GM19328 (cell line): Measurements from ENCODE around the gene CD27.
A peak's percentile ranks its signal among the peaks of the same experiment; 100 is the strongest.
"Not testable (repeated sequence)": the region's sequence is repeated elsewhere in the genome, so short reads cannot be mapped to it uniquely, and the experiment has no call there.

Source experiments
- ATAC-seq: cut with Tn5 transposase; IDR thresholded peaks from one replicate; pipeline ENCODE4 v1.9.1; 2021; ENCODE audit warnings: mild to moderate bottlenecking, moderate library complexity; ENCODE audit not compliant: unreplicated experiment

The CD27 gene

GRCh38 chr12:6444704-6445688, at the start of gene CD27:
Gene CD27, plus strand, starts transcription at chr12:6444955. Its CDS starts 141 bp downstream, at chr12:6445096.
- ATAC-seq: no peak

DNA sequence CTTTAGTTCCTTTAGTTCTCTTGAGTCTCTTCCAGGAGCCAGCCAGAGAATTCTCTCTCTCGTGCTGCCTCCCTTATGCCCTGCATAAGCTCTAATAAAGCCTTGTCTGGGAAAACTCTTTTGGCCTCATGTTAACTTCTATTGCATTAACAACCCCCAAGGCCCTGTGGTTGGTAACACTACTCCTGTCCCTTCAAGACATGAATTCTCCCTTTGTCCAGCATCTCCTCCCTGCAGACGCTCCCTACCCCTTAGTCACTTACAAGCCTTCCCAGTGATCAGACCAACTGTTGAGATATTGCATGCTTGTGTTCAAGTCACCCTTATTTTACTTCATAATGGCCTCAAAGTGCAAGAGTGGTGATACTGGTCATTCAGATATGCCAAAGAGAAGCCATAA, 48.7 kb upstream of the CD27 start:
- ATAC-seq: no peak

- ATAC-seq: no peak
Measured at GRCh38 chr12:6399884-6400644, 44.7 kb upstream of the CD27 start.

- ATAC-seq: no peak
Measured at GRCh38 chr12:6404390-6404789, 40.4 kb upstream of the CD27 start.

GRCh38 chr12:6405963-6406362, 38.8 kb upstream of the CD27 start:
- no peak for ATAC-seq

DNA sequence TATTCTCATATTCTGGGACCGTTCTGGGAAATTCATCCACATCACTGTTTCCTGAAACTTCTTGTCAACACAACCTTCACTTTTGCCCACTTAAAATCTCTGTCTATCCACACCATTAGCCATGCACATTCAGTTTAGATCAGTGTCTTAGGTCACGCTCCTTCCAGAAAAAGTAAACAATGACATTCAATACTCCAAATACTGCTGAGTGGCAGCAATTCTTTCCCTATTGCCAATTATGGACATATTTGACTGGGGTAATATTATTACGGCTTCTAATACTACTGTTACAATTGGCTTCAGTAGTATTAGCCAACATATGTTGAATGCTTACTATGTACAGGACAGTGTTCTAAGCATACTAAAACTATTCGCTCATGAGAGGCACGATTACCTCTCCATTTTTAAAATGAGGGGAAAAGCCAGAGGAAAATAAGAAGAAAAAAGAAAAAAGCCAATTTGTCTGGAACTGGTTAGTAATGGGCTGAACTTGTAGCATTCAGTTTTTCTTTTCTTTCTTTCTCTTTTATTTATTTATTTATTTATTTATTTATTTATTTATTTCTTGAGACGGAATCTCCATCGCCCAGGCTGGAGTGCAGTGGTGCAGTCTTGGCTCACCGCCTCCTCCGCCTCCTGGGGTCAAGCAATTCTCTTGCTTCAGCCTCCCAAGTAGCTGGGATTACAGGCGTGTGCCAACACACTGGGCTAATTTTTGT, 37.4 kb upstream of the CD27 start:
- no peak for ATAC-seq

- no peak for ATAC-seq
Measured at GRCh38 chr12:6416596-6416995, 28.2 kb upstream of the CD27 start.

DNA sequence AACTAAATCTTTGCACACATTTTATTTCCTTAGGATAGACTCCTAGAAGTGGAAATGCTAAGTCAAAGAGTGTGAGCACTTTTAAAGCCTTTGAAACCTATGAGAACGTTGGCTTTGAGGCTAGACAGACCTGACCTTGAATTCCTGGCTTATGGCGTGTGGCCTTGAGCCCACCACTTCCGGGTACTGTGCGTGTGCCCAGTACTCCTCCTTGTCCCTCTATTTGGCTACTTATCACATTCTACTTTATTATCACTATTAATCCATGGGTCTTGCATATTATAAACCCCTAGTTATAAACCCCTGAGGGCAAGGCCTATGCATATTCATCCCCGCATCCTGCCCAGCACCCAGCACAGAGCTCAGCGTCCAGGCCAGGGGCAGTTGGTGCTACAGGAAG, 26.0 kb upstream of the CD27 start:
- no peak for ATAC-seq

DNA sequence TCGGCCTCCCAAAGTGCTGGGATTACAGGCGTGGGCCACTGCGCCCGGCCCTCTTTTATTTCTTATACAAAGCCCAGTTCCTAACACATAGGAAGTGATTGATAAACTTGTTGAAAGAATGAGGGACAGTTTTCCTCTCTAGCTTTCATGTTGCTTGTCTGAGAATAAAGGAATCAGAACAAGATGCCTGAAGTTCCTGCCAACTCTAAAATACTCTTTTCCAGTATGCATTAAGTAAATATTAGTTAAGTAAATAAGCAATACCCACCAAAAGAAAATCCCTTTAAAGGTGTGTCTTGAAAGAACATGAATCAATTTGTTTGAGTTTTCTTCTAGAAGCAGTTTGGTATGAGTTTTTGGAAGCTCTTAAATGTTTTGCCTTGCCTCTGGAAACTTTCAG, 24.4 kb upstream of the CD27 start:
- ATAC-seq: no peak

DNA sequence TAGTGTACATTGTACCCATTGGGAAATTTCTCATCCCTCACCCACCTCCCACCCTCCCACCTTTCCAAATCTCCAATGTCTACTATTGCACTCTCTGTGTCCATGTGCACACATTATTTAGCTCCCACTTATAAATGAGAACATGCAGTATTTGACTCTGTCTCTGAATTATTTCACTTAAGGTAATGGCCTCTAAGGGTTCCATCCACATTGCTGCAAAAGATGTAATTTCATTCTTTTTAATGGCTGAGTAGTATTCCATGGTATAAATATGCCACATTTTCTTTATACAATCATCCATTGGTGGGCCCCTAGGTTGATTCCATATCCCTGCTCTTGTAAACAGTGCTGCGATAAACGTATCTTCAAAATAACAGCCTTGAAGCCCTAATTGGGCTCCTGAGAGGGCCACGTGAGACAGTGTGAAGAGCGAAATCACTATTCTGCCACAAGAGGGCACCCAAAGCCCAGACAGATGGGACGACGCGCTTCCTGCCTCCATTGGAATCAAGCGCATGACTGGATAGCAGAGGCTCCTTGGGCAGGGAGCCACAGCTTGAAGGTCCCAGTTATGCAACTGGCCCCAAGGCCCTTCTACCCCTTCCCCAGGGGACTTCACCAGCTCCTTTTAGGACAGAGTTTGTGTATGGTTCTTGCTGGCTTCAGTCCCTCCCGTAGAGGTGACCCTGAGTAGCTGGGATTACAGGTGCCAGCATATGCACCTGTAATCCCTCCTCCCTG, 21.3 kb upstream of the CD27 start:
- peak; percentile 46 for ATAC-seq

GRCh38 chr12:6424008-6424347, 20.8 kb upstream of the CD27 start:
- ATAC-seq: no peak

GRCh38 chr12:6424866-6425265, 19.9 kb upstream of the CD27 start:
- ATAC-seq: no peak

- ATAC-seq: no peak
Measured at GRCh38 chr12:6425590-6426531, 18.9 kb upstream of the CD27 start.

DNA sequence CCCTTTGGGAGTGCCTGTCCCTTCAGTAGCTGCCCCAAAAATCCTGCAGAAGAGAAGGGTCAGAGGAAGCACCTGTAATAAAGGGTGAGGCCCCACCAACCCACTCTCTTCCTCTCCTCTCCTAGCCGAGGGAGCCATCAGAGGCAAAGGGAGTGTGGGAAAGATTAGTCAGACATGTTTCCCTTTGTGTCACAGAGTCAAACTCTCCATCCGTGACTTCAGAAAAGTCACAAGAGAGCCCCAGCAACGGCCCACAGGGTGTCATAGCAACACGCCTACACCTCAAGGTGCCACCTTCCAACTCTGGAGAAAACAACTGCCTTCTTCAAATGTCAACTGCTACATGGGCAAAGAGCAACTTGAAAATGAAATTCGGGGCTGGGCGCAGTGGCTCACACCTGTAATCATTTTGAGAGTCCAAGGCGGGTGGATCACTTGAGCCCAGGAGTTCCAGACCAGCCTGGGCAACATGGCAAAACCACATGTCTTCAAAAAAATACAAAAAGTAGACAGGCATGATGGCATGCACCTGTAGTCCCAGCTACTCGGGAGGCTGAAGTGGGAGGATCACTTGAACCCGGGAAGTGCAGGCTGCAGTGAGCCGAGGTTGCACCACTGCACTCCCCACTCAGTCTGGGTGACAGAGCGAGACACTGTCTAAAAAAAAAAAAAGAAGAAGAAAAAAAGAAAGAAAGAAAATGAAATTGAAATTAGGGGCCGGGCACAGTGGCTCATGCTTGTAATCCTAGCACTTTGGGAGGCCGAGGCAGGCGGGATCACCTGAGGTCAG, 17.7 kb upstream of the CD27 start:
- peak; percentile 45 for ATAC-seq

GRCh38 chr12:6427796-6428195, 17.0 kb upstream of the CD27 start:
- ATAC-seq: not testable (repeated sequence)

GRCh38 chr12:6428326-6428725, 16.4 kb upstream of the CD27 start:
- ATAC-seq: no peak

DNA sequence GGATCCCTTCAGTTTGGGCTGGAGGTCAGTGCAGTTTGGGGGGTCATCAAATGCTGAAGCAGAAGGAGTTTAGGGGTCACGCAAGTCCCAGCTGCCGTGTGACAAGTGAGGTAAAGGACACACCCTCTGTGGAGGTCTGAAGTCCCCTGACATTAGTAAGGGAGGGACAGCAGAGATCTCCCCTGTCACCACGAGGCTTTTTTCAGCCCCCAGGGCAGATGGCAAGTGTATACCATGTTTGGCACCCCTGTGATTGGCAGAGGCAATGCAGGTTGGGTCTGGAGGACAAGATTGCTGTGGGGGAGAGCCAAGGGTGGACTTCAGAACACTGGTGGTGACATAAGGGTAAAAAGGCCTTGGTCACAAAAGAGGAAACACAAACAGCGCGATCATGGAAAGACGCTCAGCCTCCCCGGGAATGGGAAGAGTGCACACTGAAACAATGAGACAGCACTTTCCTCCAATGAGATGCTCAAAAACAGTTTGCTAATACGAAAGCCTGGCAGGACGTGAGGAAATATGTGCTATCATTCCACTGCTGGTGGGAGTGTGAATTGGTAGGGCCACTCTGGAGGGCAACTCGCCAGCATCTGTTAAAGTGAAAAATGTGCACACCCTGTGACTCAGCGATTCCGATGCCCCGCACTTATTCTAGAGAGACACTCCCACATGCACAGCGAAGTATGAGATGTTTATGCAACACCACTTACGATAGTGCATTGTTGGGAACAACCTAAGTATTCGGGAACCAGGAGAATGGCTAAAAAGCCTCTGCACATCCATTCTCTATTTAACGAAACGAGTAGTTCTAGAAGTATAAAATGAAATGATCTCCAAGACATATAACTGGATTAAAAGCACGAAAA, 14.4 kb upstream of the CD27 start:
- no peak for ATAC-seq

GRCh38 chr12:6432991-6433390, 11.8 kb upstream of the CD27 start:
- no peak for ATAC-seq
